HEK293T (cell line): ENCODE measurements around the gene SRCIN1.

ENCODE experiments used
- BHLHE40 ChIP-seq: fragments of 450-650 bp; IDR thresholded peaks from 2 replicates; pipeline ENCODE4 v1.6.1; 2016; ENCODE audit warnings: mild to moderate bottlenecking, moderate library complexity, borderline replicate concordance
- FOXA1 ChIP-seq: fragments of 450-650 bp; IDR thresholded peaks from 2 replicates; pipeline ENCODE4 v1.6.1; 2016; ENCODE audit warnings: mild to moderate bottlenecking
- FOXK2 ChIP-seq: fragments of 450-650 bp; IDR thresholded peaks from 2 replicates; pipeline ENCODE4 v1.6.1; 2016; ENCODE audit warnings: mild to moderate bottlenecking
- FOXM1 ChIP-seq: fragments of 450-650 bp; IDR thresholded peaks from 2 replicates; pipeline ENCODE4 v1.6.1; 2017; ENCODE audit warnings: mild to moderate bottlenecking, borderline replicate concordance
- NFRKB ChIP-seq: fragments of 450-650 bp; IDR thresholded peaks from 2 replicates; pipeline ENCODE4 v1.6.1; 2016; ENCODE audit warnings: mild to moderate bottlenecking, moderate library complexity
- PKNOX1 ChIP-seq: fragments of 450-650 bp; IDR thresholded peaks from 2 replicates; pipeline ENCODE4 v1.6.1; 2016
- SUZ12 ChIP-seq: fragments of 450-650 bp; IDR thresholded peaks from 2 replicates; pipeline ENCODE4 v1.6.1; 2016; ENCODE audit warnings: mild to moderate bottlenecking
- TARDBP ChIP-seq: fragments of 450-650 bp; IDR thresholded peaks from 2 replicates; pipeline ENCODE4 v1.6.1; 2016
- ZNF384 ChIP-seq: fragments of 450-650 bp; IDR thresholded peaks from 2 replicates; pipeline ENCODE4 v1.6.1; 2016

- no peak for TF ChIP-seq FOXK2
- no peak for TF ChIP-seq PKNOX1
- TF ChIP-seq BHLHE40: no peak
- no peak for TF ChIP-seq SUZ12
- TF ChIP-seq FOXA1: no peak
- TF ChIP-seq ZNF384: no peak
- no peak for TF ChIP-seq TARDBP
- no peak for TF ChIP-seq NFRKB
- no peak for TF ChIP-seq FOXM1
Observed at GRCh38 chr17:38508954-38509771, 96.6 kb downstream of the SRCIN1 start.
